NCI-H524 treated with DMSO at 0.1 percent for 48 hours (cell line): Measurements from ENCODE around the gene MAP4K2.

Experiments
- DNase-seq: peaks from one replicate; lab custom pipeline; 2025; lab: John Stamatoyannopoulos, UW

The MAP4K2 gene

GRCh38 chr11:64767344-64768299 lies 35.4 kb downstream of the MAP4K2 start:
- no peak for DNase-seq

- DNase-seq: no peak
Measured at GRCh38 chr11:64766881-64767280, 36.1 kb downstream of the MAP4K2 start.

GRCh38 chr11:64765851-64766665 lies 37.0 kb downstream of the MAP4K2 start:
- no peak for DNase-seq

- no peak for DNase-seq
Measured at GRCh38 chr11:64765291-64765850, 37.6 kb downstream of the MAP4K2 start.

GRCh38 chr11:64764753-64765152 lies 38.3 kb downstream of the MAP4K2 start:
- DNase-seq: no peak

- DNase-seq: no peak
Measured at GRCh38 chr11:64764040-64764611, 38.9 kb downstream of the MAP4K2 start.

- DNase-seq: no peak
Measured at GRCh38 chr11:64763526-64764039, 39.4 kb downstream of the MAP4K2 start.

- no peak for DNase-seq
Measured at GRCh38 chr11:64762674-64763525, 40.1 kb downstream of the MAP4K2 start.

- no peak for DNase-seq
Measured at GRCh38 chr11:64762277-64762673, 40.7 kb downstream of the MAP4K2 start.

- DNase-seq: no peak
Measured at GRCh38 chr11:64760759-64761420, 42.1 kb downstream of the MAP4K2 start.

GRCh38 chr11:64759722-64760719 lies 43.0 kb downstream of the MAP4K2 start, which contains the start of gene PYGM:
PYGM (minus strand) TSS chr11:64759974; CDS start chr11:64759898, 76 bp downstream.
- DNase-seq: no peak

- no peak for DNase-seq
Measured at GRCh38 chr11:64759131-64759721, 43.8 kb downstream of the MAP4K2 start.

- DNase-seq: no peak
Measured at GRCh38 chr11:64758330-64759079, 44.5 kb downstream of the MAP4K2 start.

GRCh38 chr11:64757549-64758329 lies 45.3 kb downstream of the MAP4K2 start:
- no peak for DNase-seq

GRCh38 chr11:64755681-64756361 lies 47.2 kb downstream of the MAP4K2 start:
- DNase-seq: no peak

GRCh38 chr11:64754919-64755662 lies 47.9 kb downstream of the MAP4K2 start:
- no peak for DNase-seq
